ENCODE data around the gene LAPTM5. TPM values are rescaled to one million over a fixed set of nuclear protein-coding genes. Genes with fewer than 3 reads are reported as not detected.

LAPTM5 gene
- total RNA-seq, 1 experiment from 2014 or later, result 1.5 TPM

GRCh38 chr1:30751830-30752650 is 5.5 kb downstream of the LAPTM5 start:
- no TSS peak for BruUV-seq (replicated peaks)
- no peak overlapping the region for H3K27ac ChIP-seq (ENCODE audit: low read depth, low read length)
- no peaks in the 10 kb centered on the region for H3K36me3 ChIP-seq (ENCODE audit: control insufficient read depth in 1 of 2, insufficient read depth in 2 of 2, low read length in 2 of 2)
- RAD21 ChIA-PET (ENCODE audit: low non-redundant PET in 1 of 2, low total read pairs in 2 of 2, uncharacterized antibody in 2 of 2, unreplicated experiment in 2 of 2), result no interaction called here
- peak; percentile 51; the same call in 1 of the 2 replicates for ATAC-seq
- peaks cover 2 to 21% of the 10 kb centered on the region in 2 experiments; a peak in 3 of 4 replicates for H3K4me1 ChIP-seq (ENCODE audit: control insufficient read depth in 1 of 2, insufficient read depth in 2 of 2, low read length in 2 of 2)
- CTCF ChIA-PET, result interaction anchor here (1.4 kb wide), 1 partner anchor 27 kb away, joined by 7 read pairs; no protein-coding TSS in a partner anchor
- H3K4me2 ChIP-seq (ENCODE audit: low read length), result no peak overlapping the region
- H3K9me2 ChIP-seq (ENCODE audit: insufficient read depth), result no peaks in the 10 kb centered on the region
- POLR2A ChIA-PET, result no interaction called here
- H2AFZ ChIP-seq (ENCODE audit: low read depth, low read length, poor library complexity, severe bottlenecking), result no peak overlapping the region
- DNase-seq (ENCODE audit: low read depth, low spot score), result no peak
- intact Hi-C loops (cut with micrococcal nuclease), result no loop called here
- H3K9ac ChIP-seq (ENCODE audit: low read length), result no peak overlapping the region
- H3K27me3 ChIP-seq (ENCODE audit: insufficient read depth, low read length), result no peaks in the 10 kb centered on the region
- no peak for TF ChIP-seq SP1 (IDR thresholded peaks at IDR 0.05; ENCODE audit: low read depth)
- no peak for TF ChIP-seq ZNF274 (IDR thresholded peaks at IDR 0.05; ENCODE audit: low read depth, low read length)
- no peak for TF ChIP-seq POLR2A (IDR thresholded peaks at IDR 0.05; ENCODE audit: borderline replicate concordance, extremely low read depth, insufficient read depth, insufficient read length)
- no peaks in the 10 kb centered on the region for H4K20me1 ChIP-seq (ENCODE audit: insufficient read depth)
- H3K9me3 ChIP-seq (ENCODE audit: control insufficient read depth in 1 of 2, insufficient read depth in 1 of 2, low read depth in 1 of 2, low read length in 2 of 2), result no peaks in the 10 kb centered on the region
- H3K4me3 ChIP-seq (replicated peaks in 1 of 2; ENCODE audit: low read depth in 1 of 2, low read length in 2 of 2), result no peak overlapping the region
- H3K79me2 ChIP-seq (ENCODE audit: insufficient read depth, low read length), result no peaks in the 10 kb centered on the region

DNA sequence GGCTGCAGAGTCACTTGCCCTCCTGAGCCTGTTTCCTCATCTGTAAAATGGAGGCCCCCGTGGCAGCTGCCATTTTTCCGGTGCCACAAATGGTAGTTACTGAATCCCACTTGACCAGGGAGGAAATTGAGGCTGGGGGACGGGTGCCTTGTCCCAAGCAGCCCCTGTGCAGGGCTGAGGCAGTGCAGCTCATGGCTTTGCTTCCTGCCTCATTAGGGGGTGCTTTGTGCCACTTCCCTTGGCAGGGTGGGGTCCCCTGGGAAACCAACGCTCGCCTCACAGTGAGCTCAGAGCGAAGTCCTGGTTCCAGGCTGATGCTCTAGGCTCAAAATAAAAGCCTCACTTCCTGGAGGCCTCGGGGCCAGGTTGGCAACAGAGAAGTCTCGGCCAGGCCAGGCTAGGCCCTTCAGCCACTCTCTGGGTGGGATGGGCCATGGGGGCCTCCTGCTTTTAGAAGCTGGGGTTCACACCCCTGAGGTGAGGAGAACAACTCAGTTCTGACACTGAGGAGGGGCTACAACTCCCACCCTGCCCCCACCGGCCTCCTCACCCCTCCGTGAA is 6.8 kb downstream of the LAPTM5 start:
- Histone ChIP-seq H2AFZ (ENCODE audit: low read depth, low read length, poor library complexity, severe bottlenecking) (no peak overlapping the region), H3K9me3 (ENCODE audit: control insufficient read depth in 1 of 2, insufficient read depth in 1 of 2, low read depth in 1 of 2, low read length in 2 of 2) (no peaks in the 10 kb centered on the region), H4K20me1 (ENCODE audit: insufficient read depth) (no peaks in the 10 kb centered on the region), H3K4me3 (replicated peaks in 1 of 2; ENCODE audit: low read depth in 1 of 2, low read length in 2 of 2) (no peak overlapping the region), H3K79me2 (ENCODE audit: insufficient read depth, low read length) (no peaks in the 10 kb centered on the region), H3K36me3 (ENCODE audit: control insufficient read depth in 1 of 2, insufficient read depth in 2 of 2, low read length in 2 of 2) (no peaks in the 10 kb centered on the region), H3K4me1 (ENCODE audit: control insufficient read depth in 1 of 2, insufficient read depth in 2 of 2, low read length in 2 of 2) (peaks cover 2 to 13% of the 10 kb centered on the region in 2 experiments; a peak in 3 of 4 replicates), H3K9me2 (ENCODE audit: insufficient read depth) (no peaks in the 10 kb centered on the region), H3K4me2 (ENCODE audit: low read length) (no peak overlapping the region), H3K27ac (ENCODE audit: low read depth, low read length) (no peak overlapping the region), H3K9ac (ENCODE audit: low read length) (no peak overlapping the region), H3K27me3 (ENCODE audit: insufficient read depth, low read length) (no peaks in the 10 kb centered on the region)
- ChIA-PET CTCF (interaction anchor here (1.2 kb wide), 1 partner anchor 29 kb away, joined by 4 read pairs; no protein-coding TSS in a partner anchor), RAD21 (ENCODE audit: low non-redundant PET in 1 of 2, low total read pairs in 2 of 2, uncharacterized antibody in 2 of 2, unreplicated experiment in 2 of 2) (no interaction called here), POLR2A (no interaction called here)
- ATAC-seq (no peak), DNase-seq (ENCODE audit: low read depth, low spot score) (no peak)
- BruUV-seq (replicated peaks), result no TSS peak
- intact Hi-C loops (cut with micrococcal nuclease), result no loop called here
- no peak for TF ChIP-seq CEBPB (IDR thresholded peaks at IDR 0.05; ENCODE audit: low read depth)
- no peak for TF ChIP-seq ELF1 (IDR thresholded peaks at IDR 0.05; ENCODE audit: borderline replicate concordance, low read depth)
- TF ChIP-seq EGR1 (IDR thresholded peaks at IDR 0.05; ENCODE audit: low read depth), result no peak
- TF ChIP-seq, protein P1, sequence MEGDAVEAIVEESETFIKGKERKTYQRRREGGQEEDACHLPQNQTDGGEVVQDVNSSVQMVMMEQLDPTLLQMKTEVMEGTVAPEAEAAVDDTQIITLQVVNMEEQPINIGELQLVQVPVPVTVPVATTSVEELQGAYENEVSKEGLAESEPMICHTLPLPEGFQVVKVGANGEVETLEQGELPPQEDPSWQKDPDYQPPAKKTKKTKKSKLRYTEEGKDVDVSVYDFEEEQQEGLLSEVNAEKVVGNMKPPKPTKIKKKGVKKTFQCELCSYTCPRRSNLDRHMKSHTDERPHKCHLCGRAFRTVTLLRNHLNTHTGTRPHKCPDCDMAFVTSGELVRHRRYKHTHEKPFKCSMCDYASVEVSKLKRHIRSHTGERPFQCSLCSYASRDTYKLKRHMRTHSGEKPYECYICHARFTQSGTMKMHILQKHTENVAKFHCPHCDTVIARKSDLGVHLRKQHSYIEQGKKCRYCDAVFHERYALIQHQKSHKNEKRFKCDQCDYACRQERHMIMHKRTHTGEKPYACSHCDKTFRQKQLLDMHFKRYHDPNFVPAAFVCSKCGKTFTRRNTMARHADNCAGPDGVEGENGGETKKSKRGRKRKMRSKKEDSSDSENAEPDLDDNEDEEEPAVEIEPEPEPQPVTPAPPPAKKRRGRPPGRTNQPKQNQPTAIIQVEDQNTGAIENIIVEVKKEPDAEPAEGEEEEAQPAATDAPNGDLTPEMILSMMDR (IDR thresholded peaks at IDR 0.05 in 2 of 3, conservative IDR thresholded peaks at IDR 0.05 in 1 of 3; ENCODE audit: borderline replicate concordance in 1 of 3, insufficient read depth in 1 of 3, low read depth in 2 of 3, low read length in 2 of 3), result no peak
- TF ChIP-seq SIN3A (IDR thresholded peaks at IDR 0.05; ENCODE audit: low read depth), result no peak
- TF ChIP-seq, protein P2, sequence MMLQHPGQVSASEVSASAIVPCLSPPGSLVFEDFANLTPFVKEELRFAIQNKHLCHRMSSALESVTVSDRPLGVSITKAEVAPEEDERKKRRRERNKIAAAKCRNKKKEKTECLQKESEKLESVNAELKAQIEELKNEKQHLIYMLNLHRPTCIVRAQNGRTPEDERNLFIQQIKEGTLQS (IDR thresholded peaks at IDR 0.05), result no peak
- no peak for TF ChIP-seq TCF7L2 (IDR thresholded peaks at IDR 0.05; ENCODE audit: borderline replicate concordance, extremely low read depth, insufficient read depth, insufficient read length)
- TF ChIP-seq POLR2A (IDR thresholded peaks at IDR 0.05; ENCODE audit: borderline replicate concordance, extremely low read depth, insufficient read depth, insufficient read length), result no peak
- TF ChIP-seq EZH2phosphoT487 (IDR thresholded peaks at IDR 0.05; ENCODE audit: borderline replicate concordance), result no peak
- no peak for TF ChIP-seq SP1 (IDR thresholded peaks at IDR 0.05; ENCODE audit: low read depth)
- TF ChIP-seq FOSL1 (IDR thresholded peaks at IDR 0.05; ENCODE audit: low read depth), result no peak
- no peak for TF ChIP-seq EZH2 (IDR thresholded peaks at IDR 0.05)
- TF ChIP-seq SRF (IDR thresholded peaks at IDR 0.05; ENCODE audit: low read depth), result no peak
- TF ChIP-seq, protein P3, sequence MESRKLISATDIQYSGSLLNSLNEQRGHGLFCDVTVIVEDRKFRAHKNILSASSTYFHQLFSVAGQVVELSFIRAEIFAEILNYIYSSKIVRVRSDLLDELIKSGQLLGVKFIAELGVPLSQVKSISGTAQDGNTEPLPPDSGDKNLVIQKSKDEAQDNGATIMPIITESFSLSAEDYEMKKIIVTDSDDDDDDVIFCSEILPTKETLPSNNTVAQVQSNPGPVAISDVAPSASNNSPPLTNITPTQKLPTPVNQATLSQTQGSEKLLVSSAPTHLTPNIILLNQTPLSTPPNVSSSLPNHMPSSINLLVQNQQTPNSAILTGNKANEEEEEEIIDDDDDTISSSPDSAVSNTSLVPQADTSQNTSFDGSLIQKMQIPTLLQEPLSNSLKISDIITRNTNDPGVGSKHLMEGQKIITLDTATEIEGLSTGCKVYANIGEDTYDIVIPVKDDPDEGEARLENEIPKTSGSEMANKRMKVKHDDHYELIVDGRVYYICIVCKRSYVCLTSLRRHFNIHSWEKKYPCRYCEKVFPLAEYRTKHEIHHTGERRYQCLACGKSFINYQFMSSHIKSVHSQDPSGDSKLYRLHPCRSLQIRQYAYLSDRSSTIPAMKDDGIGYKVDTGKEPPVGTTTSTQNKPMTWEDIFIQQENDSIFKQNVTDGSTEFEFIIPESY (IDR thresholded peaks at IDR 0.05; ENCODE audit: extremely low read depth, insufficient replicate concordance, low read length), result no peak

All from HCT116 (cell line).